ENCODE results near the gene PYGL.

DNA sequence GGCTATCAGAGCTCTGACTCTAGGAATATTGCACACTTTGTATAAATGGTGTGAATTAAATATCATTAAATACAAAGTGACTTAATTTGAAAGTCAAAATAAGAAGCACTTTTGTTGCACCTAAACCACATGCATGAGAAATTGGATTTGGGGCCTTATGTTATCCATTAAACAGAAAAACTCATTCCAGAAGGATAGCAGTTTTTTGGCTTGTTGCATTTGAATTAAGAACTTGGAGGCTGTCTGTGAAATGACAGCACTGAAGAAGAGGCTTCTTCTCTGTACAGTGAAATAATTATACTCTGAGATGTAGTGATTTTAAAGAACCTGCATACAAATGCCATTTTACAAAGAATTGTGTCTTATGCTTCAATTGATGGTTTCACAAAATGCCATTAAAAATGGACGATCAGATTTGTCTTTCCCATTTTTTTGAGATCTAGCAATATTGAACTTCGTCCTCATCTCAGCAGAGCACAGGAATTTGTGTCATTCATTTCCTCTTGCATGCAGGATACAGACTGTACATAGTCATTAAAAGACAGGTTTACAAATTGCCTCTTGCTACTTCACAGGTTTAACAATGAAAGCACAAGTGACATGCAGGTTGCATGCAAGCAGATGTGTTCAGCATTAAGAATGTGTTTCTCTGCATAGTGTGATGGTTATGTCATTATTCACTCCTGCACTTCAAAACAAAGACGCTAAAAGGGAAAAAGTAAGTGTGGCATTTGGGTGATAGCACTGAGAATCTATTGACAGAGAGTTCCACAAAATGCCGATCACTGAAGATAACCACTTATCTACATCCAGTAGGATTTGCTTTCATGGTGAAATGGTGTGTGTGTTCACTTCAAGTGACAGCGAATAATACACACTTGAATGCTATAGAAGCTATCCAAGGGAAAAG, 35.9 kb upstream of the PYGL start:
- TF ChIP-seq, protein P1, sequence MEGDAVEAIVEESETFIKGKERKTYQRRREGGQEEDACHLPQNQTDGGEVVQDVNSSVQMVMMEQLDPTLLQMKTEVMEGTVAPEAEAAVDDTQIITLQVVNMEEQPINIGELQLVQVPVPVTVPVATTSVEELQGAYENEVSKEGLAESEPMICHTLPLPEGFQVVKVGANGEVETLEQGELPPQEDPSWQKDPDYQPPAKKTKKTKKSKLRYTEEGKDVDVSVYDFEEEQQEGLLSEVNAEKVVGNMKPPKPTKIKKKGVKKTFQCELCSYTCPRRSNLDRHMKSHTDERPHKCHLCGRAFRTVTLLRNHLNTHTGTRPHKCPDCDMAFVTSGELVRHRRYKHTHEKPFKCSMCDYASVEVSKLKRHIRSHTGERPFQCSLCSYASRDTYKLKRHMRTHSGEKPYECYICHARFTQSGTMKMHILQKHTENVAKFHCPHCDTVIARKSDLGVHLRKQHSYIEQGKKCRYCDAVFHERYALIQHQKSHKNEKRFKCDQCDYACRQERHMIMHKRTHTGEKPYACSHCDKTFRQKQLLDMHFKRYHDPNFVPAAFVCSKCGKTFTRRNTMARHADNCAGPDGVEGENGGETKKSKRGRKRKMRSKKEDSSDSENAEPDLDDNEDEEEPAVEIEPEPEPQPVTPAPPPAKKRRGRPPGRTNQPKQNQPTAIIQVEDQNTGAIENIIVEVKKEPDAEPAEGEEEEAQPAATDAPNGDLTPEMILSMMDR (IDR thresholded peaks at IDR 0.05) = no peak
- TF ChIP-seq POLR2A (IDR thresholded peaks at IDR 0.05) = no peak
